GM19438 (cell line): ENCODE results near the gene RPL5.

Source experiments
- ATAC-seq: cut with Tn5 transposase; IDR thresholded peaks from one replicate; pipeline ENCODE4 v1.9.1; 2021; ENCODE audit warnings: low read depth; ENCODE audit not compliant: unreplicated experiment

RPL5 gene

DNA sequence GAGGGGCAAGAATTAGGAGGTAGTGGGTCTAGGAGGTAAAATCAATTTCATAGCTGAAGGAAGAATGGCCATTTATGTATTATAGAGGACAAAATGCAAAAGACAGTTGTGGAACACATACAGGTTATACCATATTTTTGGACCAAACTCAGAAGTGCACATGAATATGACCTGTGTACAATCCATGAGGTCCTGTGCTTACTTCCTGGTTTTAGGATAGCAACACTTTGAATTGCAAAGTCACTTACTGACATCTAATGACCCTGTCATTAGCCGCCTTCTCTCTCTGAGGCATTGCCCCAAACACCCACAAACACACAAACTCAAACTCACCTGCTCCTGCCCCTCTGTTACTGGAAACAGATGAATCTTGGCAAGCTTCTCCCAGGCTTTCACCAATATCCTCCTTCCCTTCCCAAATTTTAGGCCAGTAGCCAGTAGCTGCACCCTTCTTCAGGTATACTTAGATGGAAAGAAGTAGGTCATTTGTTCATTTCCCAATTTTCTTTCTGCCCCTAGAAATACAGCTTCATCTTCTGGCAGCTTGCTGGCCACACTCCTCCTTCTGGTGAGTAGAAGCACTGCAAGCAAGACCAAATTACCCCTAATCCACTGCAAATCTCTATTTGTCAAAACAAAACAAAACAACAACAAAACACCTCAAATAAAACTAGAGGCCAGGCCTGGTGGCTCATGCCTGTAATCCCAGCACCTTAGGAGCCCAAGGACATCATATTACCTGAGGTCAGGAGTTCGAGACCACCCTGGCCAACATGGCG, 13.7 kb upstream of the RPL5 start:
- peak; percentile 82 for ATAC-seq

DNA sequence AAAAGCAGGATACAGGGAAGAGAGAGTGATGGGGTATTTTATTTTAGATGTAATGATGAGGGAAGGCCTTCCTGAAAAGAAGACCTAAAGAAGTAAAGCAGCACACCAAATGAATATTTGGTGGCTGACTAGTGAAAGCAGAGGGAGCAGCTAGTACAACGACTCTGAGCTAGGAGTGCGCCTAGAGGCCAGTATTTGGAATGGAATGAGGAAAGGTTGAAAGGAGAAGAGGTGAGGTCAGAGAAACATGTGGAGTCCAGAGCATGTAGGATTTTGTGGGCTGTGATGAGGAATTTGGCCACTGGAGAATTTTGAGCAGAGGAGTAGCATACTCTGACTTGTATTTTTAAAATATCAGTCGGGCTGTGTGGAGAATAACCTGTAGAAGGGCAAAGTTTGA, 11.8 kb upstream of the RPL5 start:
- no peak for ATAC-seq

DNA sequence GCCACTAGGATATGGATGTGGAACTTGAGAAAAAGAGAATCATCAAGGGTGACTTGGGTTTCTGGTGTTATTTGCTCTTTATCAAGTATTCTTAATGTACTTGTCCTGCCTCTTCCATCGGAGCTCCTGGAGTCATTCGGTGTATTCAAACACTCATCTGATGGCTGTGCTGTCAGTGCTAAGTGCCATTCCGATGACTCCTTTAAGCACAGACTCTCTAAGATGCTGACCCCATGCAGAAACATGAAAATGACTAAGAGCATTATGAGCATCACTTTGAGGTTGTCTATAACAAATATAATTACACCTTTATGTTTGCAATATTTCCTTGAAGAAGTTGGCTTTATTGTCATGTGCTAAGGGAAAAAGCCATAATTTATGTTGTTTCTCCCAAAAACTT, 11.3 kb upstream of the RPL5 start:
- ATAC-seq: no peak

DNA sequence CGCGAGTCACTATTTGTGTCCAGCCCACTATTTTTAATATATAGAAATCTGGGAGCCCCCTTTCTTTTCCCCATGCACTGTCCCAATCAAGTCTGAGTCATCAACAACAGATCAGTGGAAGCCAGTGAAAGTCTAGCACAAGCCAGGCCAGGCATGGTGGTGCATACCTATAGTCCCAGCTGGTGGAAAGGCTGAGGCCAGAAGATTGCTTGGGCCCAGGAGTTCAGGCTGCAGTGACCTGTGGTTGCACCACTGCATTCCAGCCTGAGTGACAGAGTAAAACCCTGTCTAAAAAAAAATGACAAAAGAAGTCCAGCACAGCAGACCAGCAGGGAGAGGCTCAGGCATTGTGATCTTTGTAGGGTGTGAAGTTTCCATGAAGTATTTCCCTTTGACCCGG, 9.0 kb upstream of the RPL5 start:
- no peak for ATAC-seq

DNA sequence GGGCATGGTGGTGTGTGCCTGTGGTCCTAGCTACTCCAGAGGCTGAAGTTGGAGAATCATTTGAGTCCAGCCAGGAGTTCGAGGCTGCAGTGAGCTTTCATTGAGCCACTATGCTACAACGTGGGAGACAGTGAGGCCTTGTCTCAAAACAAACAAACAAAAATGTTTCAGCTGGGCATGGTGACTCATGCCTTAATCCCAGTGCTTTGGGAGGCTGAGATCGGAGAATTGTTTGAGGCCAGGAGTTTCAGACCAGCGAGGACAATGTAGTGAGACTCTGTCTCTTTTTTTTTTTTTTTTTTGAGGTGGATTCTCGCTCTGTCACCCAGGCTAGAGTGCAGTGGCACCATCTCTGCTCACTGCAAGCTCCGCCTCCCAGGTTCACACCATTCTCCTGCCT, 5.0 kb upstream of the RPL5 start:
- ATAC-seq: no peak

DNA sequence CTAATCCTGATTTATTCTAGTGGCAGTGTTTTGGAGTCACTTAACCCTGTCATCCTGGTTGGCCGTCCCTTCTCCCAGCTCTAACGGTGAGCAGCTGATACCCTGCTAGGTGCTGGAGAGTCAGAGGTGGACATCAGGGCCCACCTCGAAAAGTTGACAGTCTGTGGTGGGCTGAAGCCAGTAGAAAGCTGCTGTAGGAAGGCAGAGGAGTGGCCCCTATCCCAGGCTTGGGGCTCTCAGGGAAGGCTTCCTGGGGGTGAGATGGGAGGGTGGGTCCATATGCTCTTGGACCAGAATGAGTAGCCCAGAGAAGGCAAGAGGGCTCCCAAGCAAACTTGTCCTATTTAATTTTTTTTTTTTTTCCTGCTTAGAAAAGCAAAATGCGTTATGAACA, 475 bp upstream of the RPL5 start:
- ATAC-seq: no peak

- ATAC-seq: peak; percentile 4
Measured at GRCh38 chr1:92832537-92833114, 786 bp downstream of the RPL5 start.

- no peak for ATAC-seq
Measured at GRCh38 chr1:92833840-92834239, 2.0 kb downstream of the RPL5 start.

- no peak for ATAC-seq
Measured at GRCh38 chr1:92834617-92835016, 2.8 kb downstream of the RPL5 start.

GRCh38 chr1:92837062-92837461, 5.2 kb downstream of the RPL5 start:
- ATAC-seq: no peak

DNA sequence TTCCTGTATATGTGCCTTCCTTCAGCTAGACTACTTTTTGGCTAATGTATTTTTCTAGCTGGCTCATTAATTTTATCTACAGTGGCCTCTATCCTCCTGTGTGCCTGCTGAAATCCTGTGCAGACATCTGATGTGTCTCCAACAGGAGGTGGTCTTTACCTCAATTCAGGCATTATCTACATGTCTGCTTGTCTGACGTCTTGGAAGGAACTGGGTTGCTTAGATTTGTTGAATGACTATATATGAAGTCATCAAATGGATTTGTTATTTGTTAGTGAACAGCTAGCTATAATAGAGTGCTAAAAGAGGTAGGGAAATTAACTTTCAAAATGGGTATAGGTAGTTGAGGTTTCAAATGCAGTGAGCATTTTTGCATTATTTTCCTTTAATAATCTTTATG, 6.7 kb downstream of the RPL5 start:
- ATAC-seq: no peak

DNA sequence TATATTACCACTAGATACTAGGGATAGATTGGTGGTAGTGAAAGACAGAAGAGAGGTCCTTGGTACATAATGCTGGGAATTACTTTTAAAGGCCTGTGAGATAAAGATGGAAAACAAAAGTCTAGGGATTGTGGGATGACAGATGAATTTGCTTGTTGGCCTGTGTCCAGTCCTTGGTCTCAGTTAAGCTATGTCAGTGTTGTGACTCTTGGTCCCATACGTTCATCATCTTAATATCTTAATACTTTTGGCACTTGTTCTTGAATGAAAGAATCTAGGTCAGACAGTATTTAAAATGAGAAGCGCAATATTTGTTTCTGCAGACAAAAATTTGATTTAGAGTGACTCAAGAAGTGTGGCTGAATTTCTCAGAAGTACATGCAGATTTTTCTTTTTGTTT, 7.6 kb downstream of the RPL5 start:
- ATAC-seq: no peak

- ATAC-seq: no peak
Measured at GRCh38 chr1:92840600-92840999, 8.8 kb downstream of the RPL5 start.

DNA sequence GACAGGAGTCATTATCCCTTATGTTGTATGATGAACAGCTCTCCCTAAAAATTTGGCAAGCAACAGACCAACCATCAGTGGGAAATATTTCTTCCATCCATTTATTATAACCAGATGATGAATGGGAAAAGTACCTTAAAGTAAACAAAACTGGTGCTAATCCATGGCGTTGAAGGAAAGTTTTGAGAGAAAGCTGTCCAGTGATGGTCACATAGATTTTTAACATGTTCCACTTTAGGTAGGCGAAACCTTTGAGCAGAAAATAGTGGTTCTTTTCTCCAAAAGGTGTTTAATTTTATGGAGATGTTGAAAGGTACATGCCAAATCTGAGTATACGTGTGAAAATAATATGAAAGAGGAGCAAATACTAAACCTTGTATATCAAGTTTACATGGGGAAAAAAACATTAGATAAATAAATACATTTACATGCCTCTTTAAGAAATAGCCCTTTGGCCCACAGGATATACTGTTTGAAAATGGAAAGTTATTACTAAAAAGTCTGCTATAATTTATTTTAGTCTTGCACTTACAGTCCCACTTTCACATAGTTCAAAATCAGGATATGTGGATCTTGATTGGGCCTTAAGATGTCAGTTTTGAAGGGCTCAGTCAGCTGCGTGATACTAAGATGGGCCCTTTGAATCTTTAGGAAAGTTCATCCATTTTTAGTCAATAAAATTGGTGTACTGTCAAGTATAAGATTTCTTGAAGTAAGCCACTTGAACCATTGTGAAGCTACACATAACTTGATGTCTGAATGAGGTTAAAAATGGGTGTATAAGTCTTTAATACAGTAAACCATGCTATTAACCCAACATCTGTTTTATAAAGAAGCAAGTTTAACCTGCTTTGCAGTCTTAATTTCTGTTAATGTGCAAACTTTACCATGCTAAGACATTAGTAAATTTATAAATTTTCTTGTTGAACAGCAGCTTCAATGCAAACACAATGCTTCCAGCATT, 10.5 kb downstream of the RPL5 start:
- ATAC-seq: no peak

DNA sequence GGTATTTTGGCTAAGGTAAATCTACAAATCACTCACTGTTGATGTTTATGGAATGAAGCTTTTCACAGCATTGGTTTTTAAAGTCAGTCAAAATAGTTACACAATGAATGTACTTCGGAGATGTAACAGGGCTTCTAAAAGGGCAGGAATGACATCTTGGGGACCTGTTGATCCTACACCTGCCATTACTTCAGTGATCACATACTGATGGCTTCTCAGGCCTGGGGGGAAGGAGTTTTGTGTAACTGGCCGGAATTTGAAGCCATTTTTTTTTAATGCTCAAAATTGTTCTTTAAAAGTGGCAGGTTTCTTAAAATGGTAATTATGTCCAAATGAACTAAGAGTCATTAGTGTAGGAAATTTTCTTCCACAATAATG, 11.2 kb downstream of the RPL5 start:
- no peak for ATAC-seq

DNA sequence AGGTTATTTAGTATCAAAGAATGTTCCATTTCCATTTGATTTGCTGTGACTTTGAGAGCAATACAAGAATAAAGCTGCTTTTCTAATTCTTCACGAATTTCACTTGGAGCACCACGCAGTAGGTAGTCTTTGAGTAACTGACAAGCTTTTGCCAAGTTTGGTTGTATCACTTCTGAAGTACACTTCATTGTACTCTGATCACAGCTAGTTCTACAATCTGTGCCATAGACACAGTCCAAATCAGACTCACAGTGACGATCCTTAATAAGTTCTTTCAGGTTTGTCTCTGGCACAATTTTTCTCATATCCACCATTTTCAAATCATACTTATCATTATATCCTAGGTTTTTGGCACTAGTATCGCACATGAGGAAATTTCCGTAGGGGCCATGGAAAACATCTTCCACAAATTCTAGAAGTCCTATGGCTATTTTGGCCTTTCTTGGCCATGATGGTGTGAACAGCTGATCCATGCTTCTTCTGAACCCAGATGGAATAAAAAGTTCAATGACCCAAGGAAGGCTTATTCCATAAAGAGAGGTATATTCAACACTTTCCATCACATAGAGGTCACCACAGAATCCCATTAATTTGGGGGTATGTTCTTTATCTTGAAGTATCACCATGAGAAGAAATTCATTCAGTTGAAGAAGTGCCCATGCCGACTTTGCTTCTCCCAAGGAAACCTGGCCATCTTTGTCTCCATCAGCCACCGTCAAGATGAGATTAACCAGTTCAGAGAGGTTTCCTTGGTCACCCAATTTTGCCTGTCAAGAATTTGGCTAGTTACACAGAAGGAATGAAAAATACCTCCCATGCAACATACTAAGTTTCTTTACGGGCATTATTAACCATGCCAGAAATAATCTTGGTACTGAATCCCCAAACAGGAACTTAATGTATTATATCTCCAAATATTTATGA, 11.9 kb downstream of the RPL5 start:
- no peak for ATAC-seq

DNA sequence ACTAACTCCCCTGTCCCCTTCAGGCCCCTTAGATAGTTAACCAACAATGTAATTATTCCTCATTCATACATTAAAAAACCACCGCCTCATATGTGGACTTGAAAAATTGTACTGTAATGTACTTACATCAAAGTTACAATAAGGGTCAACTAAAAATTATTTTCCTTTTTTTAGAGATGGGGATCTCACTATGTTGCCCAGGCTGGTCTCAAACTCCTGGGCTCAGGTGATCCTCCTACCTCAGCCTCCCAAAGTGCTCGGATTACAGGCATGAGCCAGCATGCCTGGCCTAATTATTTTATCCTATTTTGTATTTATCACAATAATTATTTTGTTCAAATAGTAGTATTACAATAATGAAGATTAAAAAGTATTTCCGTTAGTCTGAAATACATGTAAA, 12.6 kb downstream of the RPL5 start:
- ATAC-seq: no peak

DNA sequence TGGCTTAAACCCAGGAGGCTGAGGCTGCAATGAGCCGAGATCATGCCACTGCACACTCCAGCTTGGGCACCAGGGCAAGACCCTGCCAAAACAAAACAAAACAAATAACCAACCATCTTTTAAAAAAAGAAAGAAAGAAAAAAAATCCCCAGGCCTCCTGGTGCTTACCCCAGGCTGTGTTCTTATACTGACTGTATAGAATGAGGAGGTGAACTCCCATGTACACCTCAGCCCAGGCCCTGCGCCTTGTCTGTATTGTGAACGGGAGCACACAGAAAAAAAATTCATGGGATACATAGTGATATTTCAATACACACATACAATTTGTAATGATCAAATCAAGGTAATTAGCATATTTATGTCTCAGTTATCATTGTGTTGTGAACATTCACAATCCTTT, 14.1 kb downstream of the RPL5 start:
- no peak for ATAC-seq

GRCh38 chr1:92848201-92848600, 16.4 kb downstream of the RPL5 start:
- ATAC-seq: no peak

GRCh38 chr1:92850019-92850418, 18.2 kb downstream of the RPL5 start:
- no peak for ATAC-seq
